ENCODE data around the gene TMEM183A. TPM values are rescaled to one million over a fixed set of nuclear protein-coding genes. Genes with fewer than 3 reads are reported as not detected.
A peak's percentile ranks its signal among the peaks of the same experiment; 100 is the strongest.

TMEM183A gene
- total and polyA plus RNA-seq, 9 of the 15 experiments (the other 6 are each of a cell fraction or from before 2014, with no cell fraction given) = 23.4 to 190 (median 124) TPM

DNA sequence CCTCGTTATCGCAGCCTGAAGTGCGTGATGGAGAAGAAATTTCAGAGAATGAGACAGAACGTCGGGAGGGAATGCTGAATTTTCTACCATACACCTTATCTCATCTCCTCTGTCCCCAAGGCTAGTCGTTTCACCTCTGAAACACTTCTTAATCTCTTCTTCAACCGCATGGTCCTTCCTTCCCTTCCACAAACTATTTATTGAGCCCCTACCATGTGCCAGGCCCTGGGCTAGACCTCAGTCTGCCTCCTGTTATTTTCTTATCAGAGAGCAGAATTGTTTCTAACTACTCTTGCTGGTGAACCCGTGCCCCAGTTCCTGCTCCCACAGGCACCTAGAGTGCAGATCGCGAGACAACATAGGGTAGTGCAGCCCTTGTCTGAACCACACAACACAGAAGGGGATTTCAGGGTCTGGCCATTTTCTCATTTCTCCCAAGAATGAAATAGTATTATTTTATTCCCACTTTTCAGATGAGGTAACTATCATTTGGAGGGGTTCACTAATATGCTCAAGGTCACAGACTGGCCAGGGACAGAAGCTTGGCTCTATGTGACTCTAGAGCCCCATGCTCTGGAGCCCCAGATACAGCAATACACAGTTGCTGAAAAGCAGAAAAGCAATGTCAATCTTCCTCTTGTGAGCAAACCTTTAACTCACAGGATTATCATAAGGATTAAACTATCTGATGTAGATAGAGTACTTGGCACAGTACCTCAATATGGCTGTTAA is 48.5 kb upstream of the TMEM183A start (continued):
- TF ChIP-seq BCL6 (CRISPR knock-in tag; IDR thresholded peaks at IDR 0.05) (no peak), NONO (IDR thresholded peaks at IDR 0.05; ENCODE audit: low read depth in 2 of 2, low read length in 1 of 2) (no peak), MLLT1 (IDR thresholded peaks at IDR 0.05) (peak in 1 of 2 experiments; percentile 76; a peak in 1 of 4 replicates), ZNF143 (CRISPR knock-in tag; IDR thresholded peaks at IDR 0.05) (no peak), ZNF24 (IDR thresholded peaks at IDR 0.05) (no peak), CTCF (IDR thresholded peaks at IDR 0.05 in 2 of 3, conservative IDR thresholded peaks at IDR 0.05 in 1 of 3; ENCODE audit: insufficient read depth in 2 of 3, low read depth in 1 of 3, low read length in 3 of 3) (0 out of 6 replicates have a peak, but pooled peaks of 1 of the 3 experiments have one; percentile 2), SNIP1 (IDR thresholded peaks at IDR 0.05; ENCODE audit: low read depth) (no peak), ELF4 (CRISPR knock-in tag; IDR thresholded peaks at IDR 0.05) (peak; percentile 66; the same call in 1 of the 2 replicates), NFE2 (IDR thresholded peaks at IDR 0.05; ENCODE audit: low read depth) (no peak)
- TF ChIP-seq, protein P1, sequence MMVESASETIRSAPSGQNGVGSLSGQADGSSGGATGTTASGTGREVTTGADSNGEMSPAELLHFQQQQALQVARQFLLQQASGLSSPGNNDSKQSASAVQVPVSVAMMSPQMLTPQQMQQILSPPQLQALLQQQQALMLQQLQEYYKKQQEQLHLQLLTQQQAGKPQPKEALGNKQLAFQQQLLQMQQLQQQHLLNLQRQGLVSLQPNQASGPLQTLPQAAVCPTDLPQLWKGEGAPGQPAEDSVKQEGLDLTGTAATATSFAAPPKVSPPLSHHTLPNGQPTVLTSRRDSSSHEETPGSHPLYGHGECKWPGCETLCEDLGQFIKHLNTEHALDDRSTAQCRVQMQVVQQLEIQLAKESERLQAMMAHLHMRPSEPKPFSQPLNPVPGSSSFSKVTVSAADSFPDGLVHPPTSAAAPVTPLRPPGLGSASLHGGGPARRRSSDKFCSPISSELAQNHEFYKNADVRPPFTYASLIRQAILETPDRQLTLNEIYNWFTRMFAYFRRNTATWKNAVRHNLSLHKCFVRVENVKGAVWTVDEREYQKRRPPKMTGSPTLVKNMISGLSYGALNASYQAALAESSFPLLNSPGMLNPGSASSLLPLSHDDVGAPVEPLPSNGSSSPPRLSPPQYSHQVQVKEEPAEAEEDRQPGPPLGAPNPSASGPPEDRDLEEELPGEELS (CRISPR knock-in tag; IDR thresholded peaks at IDR 0.05; ENCODE audit: borderline replicate concordance) = peak; percentile 63; the same call in 1 of the 2 replicates
- TF ChIP-seq, protein P2, sequence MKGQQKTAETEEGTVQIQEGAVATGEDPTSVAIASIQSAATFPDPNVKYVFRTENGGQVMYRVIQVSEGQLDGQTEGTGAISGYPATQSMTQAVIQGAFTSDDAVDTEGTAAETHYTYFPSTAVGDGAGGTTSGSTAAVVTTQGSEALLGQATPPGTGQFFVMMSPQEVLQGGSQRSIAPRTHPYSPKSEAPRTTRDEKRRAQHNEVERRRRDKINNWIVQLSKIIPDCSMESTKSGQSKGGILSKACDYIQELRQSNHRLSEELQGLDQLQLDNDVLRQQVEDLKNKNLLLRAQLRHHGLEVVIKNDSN (CRISPR knock-in tag; IDR thresholded peaks at IDR 0.05) = peak; percentile 56
- TF ChIP-seq, protein P3, sequence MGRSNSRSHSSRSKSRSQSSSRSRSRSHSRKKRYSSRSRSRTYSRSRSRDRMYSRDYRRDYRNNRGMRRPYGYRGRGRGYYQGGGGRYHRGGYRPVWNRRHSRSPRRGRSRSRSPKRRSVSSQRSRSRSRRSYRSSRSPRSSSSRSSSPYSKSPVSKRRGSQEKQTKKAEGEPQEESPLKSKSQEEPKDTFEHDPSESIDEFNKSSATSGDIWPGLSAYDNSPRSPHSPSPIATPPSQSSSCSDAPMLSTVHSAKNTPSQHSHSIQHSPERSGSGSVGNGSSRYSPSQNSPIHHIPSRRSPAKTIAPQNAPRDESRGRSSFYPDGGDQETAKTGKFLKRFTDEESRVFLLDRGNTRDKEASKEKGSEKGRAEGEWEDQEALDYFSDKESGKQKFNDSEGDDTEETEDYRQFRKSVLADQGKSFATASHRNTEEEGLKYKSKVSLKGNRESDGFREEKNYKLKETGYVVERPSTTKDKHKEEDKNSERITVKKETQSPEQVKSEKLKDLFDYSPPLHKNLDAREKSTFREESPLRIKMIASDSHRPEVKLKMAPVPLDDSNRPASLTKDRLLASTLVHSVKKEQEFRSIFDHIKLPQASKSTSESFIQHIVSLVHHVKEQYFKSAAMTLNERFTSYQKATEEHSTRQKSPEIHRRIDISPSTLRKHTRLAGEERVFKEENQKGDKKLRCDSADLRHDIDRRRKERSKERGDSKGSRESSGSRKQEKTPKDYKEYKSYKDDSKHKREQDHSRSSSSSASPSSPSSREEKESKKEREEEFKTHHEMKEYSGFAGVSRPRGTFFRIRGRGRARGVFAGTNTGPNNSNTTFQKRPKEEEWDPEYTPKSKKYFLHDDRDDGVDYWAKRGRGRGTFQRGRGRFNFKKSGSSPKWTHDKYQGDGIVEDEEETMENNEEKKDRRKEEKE (IDR thresholded peaks at IDR 0.05; ENCODE audit: borderline replicate concordance in 1 of 2, control insufficient read depth in 1 of 2, low read depth in 2 of 2, low read length in 1 of 2) = no peak
- TF ChIP-seq, protein P4, sequence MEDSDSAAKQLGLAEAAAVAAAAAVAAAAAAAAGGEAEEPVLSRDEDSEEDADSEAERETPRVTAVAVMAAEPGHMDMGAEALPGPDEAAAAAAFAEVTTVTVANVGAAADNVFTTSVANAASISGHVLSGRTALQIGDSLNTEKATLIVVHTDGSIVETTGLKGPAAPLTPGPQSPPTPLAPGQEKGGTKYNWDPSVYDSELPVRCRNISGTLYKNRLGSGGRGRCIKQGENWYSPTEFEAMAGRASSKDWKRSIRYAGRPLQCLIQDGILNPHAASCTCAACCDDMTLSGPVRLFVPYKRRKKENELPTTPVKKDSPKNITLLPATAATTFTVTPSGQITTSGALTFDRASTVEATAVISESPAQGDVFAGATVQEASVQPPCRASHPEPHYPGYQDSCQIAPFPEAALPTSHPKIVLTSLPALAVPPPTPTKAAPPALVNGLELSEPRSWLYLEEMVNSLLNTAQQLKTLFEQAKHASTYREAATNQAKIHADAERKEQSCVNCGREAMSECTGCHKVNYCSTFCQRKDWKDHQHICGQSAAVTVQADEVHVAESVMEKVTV (CRISPR knock-in tag; IDR thresholded peaks at IDR 0.05) = no peak
